GM12878 (cell line): ENCODE results near the gene SURF2. TPM values are rescaled to one million over a fixed set of nuclear protein-coding genes. Genes with fewer than 3 reads are reported as not detected.
A peak's percentile ranks its signal among the peaks of the same experiment; 100 is the strongest.

Source experiments
- ATAC-seq: fragments of 200-7000 bp; cut with Tn5 transposase; 3 replicates; pipeline ENCODE4 v1.9.1; 2020; ENCODE audit warnings: mild to moderate bottlenecking, moderate library complexity
- BruUV-seq: library from RNA; stranded (reverse); fragments of 400-500 nt; replicated peaks from 2 replicates; lab custom pipeline; 2021; lab: Mats Ljungman, UMichigan
- CTCF ChIA-PET: fragments of 300-600 bp; sonication (Branson Sonifier 250); formaldehyde crosslinking; extraction: SDS; loops from one replicate; lab custom pipeline; 2021; ENCODE audit warnings: inconsistent platforms; lab: Yijun Ruan, JAX
- POLR2A ChIA-PET: fragments of 350-600 bp; formaldehyde crosslinking; extraction: SDS; loops from one replicate; lab custom pipeline; 2021; ENCODE audit warnings: inconsistent platforms; lab: Charles Lee
- RAD21 ChIA-PET: fragments of 300-600 bp; sonication (Branson Sonifier 250); formaldehyde crosslinking; loops from one replicate; lab custom pipeline; 2023; ENCODE audit warnings: antibody characterized with exemption; ENCODE audit not compliant: unreplicated experiment; lab: Charles Lee
- SMC1A ChIA-PET: fragments of 300-600 bp; sonication (Branson Sonifier 250); formaldehyde crosslinking; loops from one replicate; lab custom pipeline; 2023; ENCODE audit not compliant: unreplicated experiment, uncharacterized antibody; lab: Charles Lee
- DNase-seq: peaks from one replicate; pipeline ENCODE4 v3.0.0-alpha.2; 2011; ENCODE audit warnings: low read depth, low spot score
- FAIRE-seq: peaks from 3 replicates; lab custom pipeline; 2011; peaks lifted over from hg19 to GRCh38; lab: Jason Lieb, UNC
- H2AFZ ChIP-seq: 2 replicates; pipeline ENCODE4 v1.6.0; 2011; ENCODE audit warnings: low read depth, low read length, control low read depth; ENCODE audit not compliant: control insufficient read depth
- H3K27ac ChIP-seq: 2 replicates; pipeline ENCODE4 v1.5.1; 2011; ENCODE audit warnings: control low read depth; ENCODE audit not compliant: control insufficient read depth, insufficient read depth
- H3K27me3 ChIP-seq, 2 experiments: replicated peaks in 1 of 2; 2 replicates each; pipeline versions ENCODE4 v1.6.0 to v1.6.1; 2011; ENCODE audit warnings: low read length in 1 of 2; ENCODE audit not compliant: control insufficient read depth in 2 of 2, insufficient read depth in 2 of 2
- H3K36me3 ChIP-seq, 2 experiments: 2 replicates each; pipeline ENCODE4 v1.5.1; 2011; ENCODE audit warnings: low read length in 1 of 2; ENCODE audit not compliant: control insufficient read depth in 2 of 2, insufficient read depth in 2 of 2
- H3K4me1 ChIP-seq: 2 replicates; pipeline ENCODE4 v1.6.1; 2011; ENCODE audit warnings: mild to moderate bottlenecking, low read length, moderate library complexity, mixed read lengths; ENCODE audit not compliant: control insufficient read depth, insufficient read depth
- H3K4me2 ChIP-seq: 2 replicates; pipeline ENCODE4 v1.6.0; 2011; ENCODE audit warnings: control low read depth; ENCODE audit not compliant: control insufficient read depth, insufficient read depth
- H3K4me3 ChIP-seq: fragments of 200-600 bp; sonication (generic); 2 replicates; pipeline ENCODE4 v1.5.1; 2016
- H3K79me2 ChIP-seq: 2 replicates; pipeline ENCODE4 v1.6.0; 2011; ENCODE audit warnings: low read length; ENCODE audit not compliant: control insufficient read depth, insufficient read depth
- H3K9ac ChIP-seq: 2 replicates; pipeline ENCODE4 v1.8.0; 2011; ENCODE audit warnings: low read length, control low read depth, mixed read lengths; ENCODE audit not compliant: control insufficient read depth, insufficient read depth
- H3K9me3 ChIP-seq: replicated peaks from 3 replicates; pipeline ENCODE4 v1.5.1; 2011; ENCODE audit warnings: mild to moderate bottlenecking, low read length; ENCODE audit not compliant: control insufficient read depth, insufficient read depth
- H4K20me1 ChIP-seq: 2 replicates; pipeline ENCODE4 v1.6.0; 2011; ENCODE audit not compliant: control insufficient read depth, insufficient read depth
- BHLHE40 ChIP-seq, 2 experiments: fragments of 450-650 bp in 1 of 2; IDR thresholded peaks; 2 replicates each; pipeline ENCODE4 v1.6.1; 2011 to 2017; ENCODE audit warnings: low read depth in 2 of 2, borderline replicate concordance in 1 of 2, improper control_type of control experiment in 1 of 2, low read length in 1 of 2, mild to moderate bottlenecking in 1 of 2
- KDM1A ChIP-seq: fragments of 200-600 bp; sonication (generic); IDR thresholded peaks from 2 replicates; pipeline ENCODE4 v1.6.1; 2016; ENCODE audit warnings: borderline replicate concordance
- NFXL1 ChIP-seq: fragments of 450-650 bp; IDR thresholded peaks from 2 replicates; pipeline ENCODE4 v1.6.1; 2017; ENCODE audit warnings: antibody characterized with exemption, mild to moderate bottlenecking, borderline replicate concordance
- POLR2A ChIP-seq: IDR thresholded peaks from 2 replicates; pipeline ENCODE4 v1.6.1; 2011; ENCODE audit warnings: low read depth, mild to moderate bottlenecking, low read length
- POLR2AphosphoS2 ChIP-seq: IDR thresholded peaks from 2 replicates; pipeline ENCODE4 v1.6.1; 2011; ENCODE audit warnings: low read depth, mild to moderate bottlenecking, low read length, improper control_type of control experiment, moderate library complexity
- WGBS: methylation state at CpG from one replicate; pipeline ENCODE4 v1.1.6; 2016; ENCODE audit warnings: low lambda C conversion rate; ENCODE audit not compliant: insufficient replicate concordance, insufficient coverage; ENCODE audit errors: missing lambda C conversion rate; 5-methylcytosine and 5-hydroxymethylcytosine counted together
- in situ Hi-C: fragments of 300-500 bp; cut with MboI; formaldehyde crosslinking; loops from 9 replicates; pipeline ENCODE4 v1.14.3; 2018; ENCODE audit warnings: mixed read lengths
- intact Hi-C: fragments of 100-400 bp; cut with micrococcal nuclease; formaldehyde crosslinking; loops from one replicate; pipeline ENCODE4 v1.14.2; 2022; ENCODE audit not compliant: unreplicated experiment
- polyA plus RNA-seq, 11 experiments: library from polyadenylated mRNA; depleted of rRNA in 4 of 11; unstranded in 6 of 11; stranded (reverse) in 5 of 11; fragments of >200 nt; fragmentation: Nextera tagmentation in 4 of 11; fragmentation: Illumina TruSeq in 1 of 11; extraction: Ambion mirVana in 4 of 11; extraction: Trizol in 1 of 11; gene quantifications; 1 replicate in 1 of 11; 2 replicates in 10 of 11; pipeline versions ENCODE4 v1.2.1 to v1.2.3, GENCODE V29; 2011 to 2016; ENCODE audit warnings: inconsistent platforms in 2 of 11, missing spikeins in 2 of 11, low read depth in 1 of 11
- total RNA-seq, 4 experiments: library from RNA; depleted of rRNA in 3 of 4; stranded (reverse); fragments of >200 nt in 3 of 4; fragmentation: Illumina TruSeq in 1 of 4; extraction: Trizol in 1 of 4; gene quantifications; 2 replicates each; pipeline versions ENCODE4 v1.2.1 to v1.2.3, GENCODE V29; 2013 to 2021
- TF ChIP-seq, protein P1 (sequence below): fragments of 450-650 bp; IDR thresholded peaks from 2 replicates; pipeline ENCODE4 v1.6.1; 2016; ENCODE audit warnings: mild to moderate bottlenecking
- TF ChIP-seq, protein P2 (sequence below): IDR thresholded peaks from 2 replicates; pipeline ENCODE4 v1.6.1; 2011; ENCODE audit warnings: mild to moderate bottlenecking, low read depth, low read length, moderate library complexity; ENCODE audit not compliant: insufficient replicate concordance

The SURF2 gene
- total and polyA plus RNA-seq, 10 of the 15 experiments (the other 5 are each of a cell fraction or from before 2014, with no cell fraction given): 4.0 to 41.7 (median 20.8) TPM

DNA sequence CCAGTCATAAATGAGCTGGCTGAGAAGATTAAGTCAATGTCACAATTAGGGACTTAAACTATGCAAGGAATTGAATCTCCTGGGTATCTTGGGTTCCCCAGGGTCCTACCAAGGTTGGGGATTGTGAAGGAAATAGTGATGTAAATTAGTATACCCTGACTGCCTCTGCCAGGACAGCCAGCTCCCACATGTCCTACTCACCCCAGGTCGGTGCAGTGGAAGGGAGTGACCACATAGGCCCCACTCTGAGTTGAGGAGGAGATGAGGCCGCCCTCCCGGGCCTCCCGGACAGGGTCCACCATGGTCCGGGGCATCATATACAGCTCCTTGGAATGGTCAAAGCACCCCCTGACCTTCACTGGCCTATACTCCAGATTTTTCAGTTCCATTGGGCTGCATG lies 2.8 kb upstream of the SURF2 start:
- POLR2A ChIA-PET: interaction anchor here (1.0 kb wide), 1 partner anchor 23 kb away, joined by 3 read pairs; the partner anchor contains the start of gene STKLD1

More for the DNA sequence above, 2.8 kb upstream of the SURF2 start:
- RAD21 ChIA-PET: no interaction called here
- in situ Hi-C loops: no loop called here
- FAIRE-seq (no peak), ATAC-seq (no peak), DNase-seq (no peak)
- no peak overlapping the region for H3K9ac ChIP-seq
- CTCF ChIA-PET: interaction anchor here (1.0 to 1.1 kb wide), 2 partner anchors 21 to 25 kb away, joined by 3 to 4 read pairs; no protein-coding TSS in a partner anchor
- WGBS: 88% methylated on average over 5 of the region's 5 CpGs
- H4K20me1 ChIP-seq: no peaks in the 10 kb centered on the region; the same call in 1 of the 2 replicates
- SMC1A ChIA-PET: no interaction called here
- no TSS peak for BruUV-seq
- H2AFZ ChIP-seq: no peak overlapping the region
- no peak overlapping the region for H3K27ac ChIP-seq
- no peak overlapping the region for H3K4me2 ChIP-seq
- TF ChIP-seq, protein P1, sequence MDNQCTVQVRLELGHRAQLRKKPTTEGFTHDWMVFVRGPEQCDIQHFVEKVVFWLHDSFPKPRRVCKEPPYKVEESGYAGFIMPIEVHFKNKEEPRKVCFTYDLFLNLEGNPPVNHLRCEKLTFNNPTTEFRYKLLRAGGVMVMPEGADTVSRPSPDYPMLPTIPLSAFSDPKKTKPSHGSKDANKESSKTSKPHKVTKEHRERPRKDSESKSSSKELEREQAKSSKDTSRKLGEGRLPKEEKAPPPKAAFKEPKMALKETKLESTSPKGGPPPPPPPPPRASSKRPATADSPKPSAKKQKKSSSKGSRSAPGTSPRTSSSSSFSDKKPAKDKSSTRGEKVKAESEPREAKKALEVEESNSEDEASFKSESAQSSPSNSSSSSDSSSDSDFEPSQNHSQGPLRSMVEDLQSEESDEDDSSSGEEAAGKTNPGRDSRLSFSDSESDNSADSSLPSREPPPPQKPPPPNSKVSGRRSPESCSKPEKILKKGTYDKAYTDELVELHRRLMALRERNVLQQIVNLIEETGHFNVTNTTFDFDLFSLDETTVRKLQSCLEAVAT: no peak
- TF ChIP-seq NFXL1 (no peak), POLR2AphosphoS2 (0 out of 2 replicates have a peak, but pooled peaks have one; percentile 5), KDM1A (no peak), BHLHE40 (IDR thresholded peaks at IDR 0.05; ENCODE audit: borderline replicate concordance in 1 of 2, low read depth in 2 of 2, low read length in 1 of 2) (no peak), POLR2A (peak; percentile 43; the same call in 1 of the 2 replicates)
- TF ChIP-seq, protein P2, sequence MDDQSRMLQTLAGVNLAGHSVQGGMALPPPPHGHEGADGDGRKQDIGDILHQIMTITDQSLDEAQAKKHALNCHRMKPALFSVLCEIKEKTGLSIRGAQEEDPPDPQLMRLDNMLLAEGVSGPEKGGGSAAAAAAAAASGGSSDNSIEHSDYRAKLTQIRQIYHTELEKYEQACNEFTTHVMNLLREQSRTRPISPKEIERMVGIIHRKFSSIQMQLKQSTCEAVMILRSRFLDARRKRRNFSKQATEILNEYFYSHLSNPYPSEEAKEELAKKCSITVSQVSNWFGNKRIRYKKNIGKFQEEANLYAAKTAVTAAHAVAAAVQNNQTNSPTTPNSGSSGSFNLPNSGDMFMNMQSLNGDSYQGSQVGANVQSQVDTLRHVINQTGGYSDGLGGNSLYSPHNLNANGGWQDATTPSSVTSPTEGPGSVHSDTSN: no peak
- TF ChIP-seq, all 136 proteins: peak for 2
- Histone ChIP-seq H3K36me3 (peaks cover 22 to 43% of the 10 kb centered on the region in 2 experiments), H3K4me1 (peaks cover 6% of the 10 kb centered on the region), H3K79me2 (peaks cover 43% of the 10 kb centered on the region), H3K27me3 (no peaks in the 10 kb centered on the region), H3K9me3 (no peaks in the 10 kb centered on the region), H3K4me3 (no peak overlapping the region)
- intact Hi-C loops: no loop called here
